Measurements from ENCODE around the gene CHST1.

The CHST1 gene

GRCh38 chr11:45657496-45658260 is 7.7 kb downstream of the CHST1 start:
- Histone ChIP-seq H3K36me3 (no peaks in the 10 kb centered on the region), H3K4me1 (ENCODE audit: control insufficient read depth in 1 of 2, insufficient read depth in 1 of 2, low read depth in 1 of 2, low read length in 1 of 2) (peaks cover 5 to 12% of the 10 kb centered on the region in 2 experiments), H3K27ac (no peak overlapping the region), H3K27me3 (peaks cover 73% of the 10 kb centered on the region), H3K4me3 (ENCODE audit: low read depth in 1 of 2, low read length in 1 of 2) (no peak overlapping the region), H3K9me3 (no peaks in the 10 kb centered on the region)
- TF ChIP-seq CTCF (IDR thresholded peaks at IDR 0.05) = no peak

DNA sequence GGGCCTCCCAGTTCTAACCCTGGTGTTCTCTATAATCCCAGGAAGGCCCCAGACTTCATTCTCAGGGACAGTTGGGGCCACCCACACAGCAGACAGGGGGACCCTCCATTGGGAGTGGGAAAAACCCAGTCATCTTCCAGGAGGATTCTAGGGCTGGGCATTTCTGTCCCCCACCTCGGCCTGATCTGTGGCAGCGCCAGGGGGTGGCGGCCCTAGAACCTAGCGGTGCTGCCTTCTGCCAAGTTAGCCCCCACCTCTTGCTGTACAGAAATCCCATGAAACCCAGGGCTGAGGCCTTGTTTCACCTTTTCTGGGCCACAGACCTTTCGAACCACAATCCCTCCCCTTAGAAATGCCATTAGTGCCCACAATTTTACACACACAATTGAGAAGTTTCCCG is 9.6 kb downstream of the CHST1 start:
- no peaks in the 10 kb centered on the region for H3K36me3 ChIP-seq
- no peak for TF ChIP-seq CTCF (IDR thresholded peaks at IDR 0.05)
- no peaks in the 10 kb centered on the region for H3K9me3 ChIP-seq
- H3K27ac ChIP-seq = no peak overlapping the region
- no peak overlapping the region for H3K4me3 ChIP-seq (ENCODE audit: low read depth in 1 of 2, low read length in 1 of 2)
- H3K27me3 ChIP-seq = peaks cover 73% of the 10 kb centered on the region
- H3K4me1 ChIP-seq (ENCODE audit: control insufficient read depth in 1 of 2, insufficient read depth in 1 of 2, low read depth in 1 of 2, low read length in 1 of 2) = peaks cover 5 to 12% of the 10 kb centered on the region in 2 experiments

DNA sequence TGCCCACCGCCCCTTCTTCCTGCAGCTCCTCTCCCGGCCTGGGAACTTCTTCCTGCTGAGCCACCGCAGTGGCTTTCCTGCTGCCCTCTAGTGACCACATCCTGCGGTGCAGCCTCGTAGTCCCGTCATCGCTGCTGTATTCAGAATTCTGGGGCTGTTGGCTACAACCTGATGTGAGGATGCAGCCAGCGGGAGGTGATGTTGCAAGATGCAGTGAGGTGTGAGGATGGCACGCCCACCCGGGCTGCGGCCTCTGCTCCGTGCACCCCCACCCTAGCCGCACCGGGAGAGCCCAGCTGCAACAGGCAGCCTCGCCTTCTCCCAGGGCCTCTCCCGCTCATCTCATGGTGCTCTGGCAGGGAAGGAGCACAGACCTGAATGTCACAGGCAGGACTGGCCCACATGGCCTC is 10.1 kb downstream of the CHST1 start:
- no peaks in the 10 kb centered on the region for H3K36me3 ChIP-seq
- no peak overlapping the region for H3K27ac ChIP-seq
- H3K4me1 ChIP-seq (ENCODE audit: control insufficient read depth in 1 of 2, insufficient read depth in 1 of 2, low read depth in 1 of 2, low read length in 1 of 2) = peaks cover 5 to 12% of the 10 kb centered on the region in 2 experiments
- H3K9me3 ChIP-seq = no peaks in the 10 kb centered on the region
- peak; percentile 62 for TF ChIP-seq CTCF (IDR thresholded peaks at IDR 0.05)
- H3K27me3 ChIP-seq = peaks cover 73% of the 10 kb centered on the region
- H3K4me3 ChIP-seq (ENCODE audit: low read depth in 1 of 2, low read length in 1 of 2) = no peak overlapping the region

- Histone ChIP-seq H3K36me3 (no peaks in the 10 kb centered on the region), H3K4me3 (ENCODE audit: low read depth in 1 of 2, low read length in 1 of 2) (no peak overlapping the region), H3K27ac (no peak overlapping the region), H3K9me3 (no peaks in the 10 kb centered on the region), H3K27me3 (peaks cover 73% of the 10 kb centered on the region), H3K4me1 (ENCODE audit: control insufficient read depth in 1 of 2, insufficient read depth in 1 of 2, low read depth in 1 of 2, low read length in 1 of 2) (peaks cover 5 to 12% of the 10 kb centered on the region in 2 experiments)
- no peak for TF ChIP-seq CTCF (IDR thresholded peaks at IDR 0.05)
Measured at GRCh38 chr11:45655012-45655283, 10.5 kb downstream of the CHST1 start.

- H3K4me1 ChIP-seq (ENCODE audit: control insufficient read depth in 1 of 2, insufficient read depth in 1 of 2, low read depth in 1 of 2, low read length in 1 of 2) = peaks cover 5 to 12% of the 10 kb centered on the region in 2 experiments
- no peak overlapping the region for H3K4me3 ChIP-seq (ENCODE audit: low read depth in 1 of 2, low read length in 1 of 2)
- H3K27me3 ChIP-seq = peaks cover 73% of the 10 kb centered on the region
- no peak for TF ChIP-seq CTCF (IDR thresholded peaks at IDR 0.05)
- H3K27ac ChIP-seq = no peak overlapping the region
- H3K36me3 ChIP-seq = no peaks in the 10 kb centered on the region
- H3K9me3 ChIP-seq = no peaks in the 10 kb centered on the region
Measured at GRCh38 chr11:45654231-45655011, 11.0 kb downstream of the CHST1 start.
